ENCODE data around the gene GPT2. TPM values are rescaled to one million over a fixed set of nuclear protein-coding genes. Genes with fewer than 3 reads are reported as not detected.

GPT2 gene
- total RNA-seq, 2 donors from 2014 or later = 49.8 to 64.6 TPM

GRCh38 chr16:46843898-46844642 lies 40.1 kb upstream of the GPT2 start:
- DNase-seq (ENCODE audit: low spot score) = no peak
- no peak for TF ChIP-seq CTCF (IDR thresholded peaks at IDR 0.05)
- TF ChIP-seq POLR2A (IDR thresholded peaks at IDR 0.05) = no peak
- no peak for TF ChIP-seq POLR2AphosphoS5 (IDR thresholded peaks at IDR 0.05)
- 45% methylated on average over 46 of the region's 74 CpGs for WGBS
- Histone ChIP-seq H3K4me3 (no peak overlapping the region), H3K36me3 (no peaks in the 10 kb centered on the region), H3K4me1 (replicated peaks) (no peaks in the 10 kb centered on the region), H3K27me3 (replicated peaks; ENCODE audit: insufficient read depth) (no peaks in the 10 kb centered on the region), H3K27ac (no peak overlapping the region), H3K9me3 (no peaks in the 10 kb centered on the region)
- intact Hi-C loops (cut with DNase I) = no loop called here

DNA sequence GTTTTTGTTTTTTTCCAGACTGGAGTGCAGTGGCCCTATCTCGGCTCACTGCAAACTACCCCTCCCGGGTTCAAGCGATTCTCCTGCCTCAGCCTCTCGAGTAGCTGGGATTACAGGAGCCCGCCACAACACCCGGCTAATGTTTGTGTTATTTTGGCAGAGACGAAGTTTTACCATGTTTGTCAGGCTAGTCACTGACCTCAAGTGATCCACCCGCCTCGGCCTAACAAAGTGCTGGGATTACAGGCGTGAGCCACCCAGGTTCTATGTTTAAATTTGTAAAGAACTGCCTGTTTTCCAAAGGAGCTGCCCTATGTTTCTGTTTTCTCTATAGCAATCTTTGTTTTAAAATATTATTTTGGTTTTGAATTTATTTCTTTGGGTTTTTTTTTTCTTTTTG lies 39.4 kb upstream of the GPT2 start:
- H3K27ac ChIP-seq = no peak overlapping the region
- 78% methylated on average over 10 of the region's 10 CpGs for WGBS
- no peaks in the 10 kb centered on the region for H3K4me1 ChIP-seq (replicated peaks)
- TF ChIP-seq CTCF (IDR thresholded peaks at IDR 0.05) = no peak
- intact Hi-C loops (cut with DNase I) = no loop called here
- H3K36me3 ChIP-seq = no peaks in the 10 kb centered on the region
- no peaks in the 10 kb centered on the region for H3K9me3 ChIP-seq
- no peak for DNase-seq (ENCODE audit: low spot score)
- no peak overlapping the region for H3K4me3 ChIP-seq
- H3K27me3 ChIP-seq (replicated peaks; ENCODE audit: insufficient read depth) = no peaks in the 10 kb centered on the region

GRCh38 chr16:46845952-46846351 lies 38.2 kb upstream of the GPT2 start:
- H3K27me3 ChIP-seq (replicated peaks; ENCODE audit: insufficient read depth) = no peaks in the 10 kb centered on the region
- WGBS = 98% methylated on average over 5 of the region's 5 CpGs
- H3K9me3 ChIP-seq = no peaks in the 10 kb centered on the region
- H3K36me3 ChIP-seq = no peaks in the 10 kb centered on the region
- H3K4me3 ChIP-seq = no peak overlapping the region
- TF ChIP-seq POLR2A (IDR thresholded peaks at IDR 0.05) (no peak), CTCF (IDR thresholded peaks at IDR 0.05) (no peak), POLR2AphosphoS5 (IDR thresholded peaks at IDR 0.05) (no peak)
- no peaks in the 10 kb centered on the region for H3K4me1 ChIP-seq (replicated peaks)
- intact Hi-C loops (cut with DNase I) = no loop called here
- no peak for DNase-seq (ENCODE audit: low spot score)
- no peak overlapping the region for H3K27ac ChIP-seq

- H3K27ac ChIP-seq = no peak overlapping the region
- WGBS = 56% methylated on average over 5 of the region's 5 CpGs
- no peak for DNase-seq (ENCODE audit: low spot score)
- no peaks in the 10 kb centered on the region for H3K4me1 ChIP-seq (replicated peaks)
- H3K9me3 ChIP-seq = no peaks in the 10 kb centered on the region
- no peaks in the 10 kb centered on the region for H3K36me3 ChIP-seq
- intact Hi-C loops (cut with DNase I) = no loop called here
- no peak overlapping the region for H3K4me3 ChIP-seq
- H3K27me3 ChIP-seq (replicated peaks; ENCODE audit: insufficient read depth) = no peaks in the 10 kb centered on the region
- no peak for TF ChIP-seq CTCF (IDR thresholded peaks at IDR 0.05)
- TF ChIP-seq POLR2A (IDR thresholded peaks at IDR 0.05) = no peak
- no peak for TF ChIP-seq POLR2AphosphoS5 (IDR thresholded peaks at IDR 0.05)
These were observed 35.1 kb upstream of the GPT2 start for GRCh38 chr16:46848768-46849764.
